ENCODE measurements around the gene SNAP47.
A peak's percentile ranks its signal among the peaks of the same experiment; 100 is the strongest.

- TF ChIP-seq TAF1 (IDR thresholded peaks at IDR 0.05; ENCODE audit: borderline replicate concordance, insufficient read depth, low read length), result no peak
- no peak for TF ChIP-seq POLR2AphosphoS5 (IDR thresholded peaks at IDR 0.05; ENCODE audit: low read depth, low read length)
- TF ChIP-seq SIN3A (IDR thresholded peaks at IDR 0.05; ENCODE audit: borderline replicate concordance, insufficient read depth, low read length), result no peak
- no peak for TF ChIP-seq REST (IDR thresholded peaks at IDR 0.05; ENCODE audit: insufficient read depth in 1 of 2, low read depth in 2 of 2, low read length in 2 of 2)
- TF ChIP-seq FOXP2 (optimal IDR thresholded peaks at IDR 0.05; ENCODE audit: borderline replicate concordance, extremely low read depth, extremely low read length, insufficient read depth), result peak; percentile 57
These were observed 52.5 kb downstream of the SNAP47 start for GRCh38 chr1:227787513-227788270.

Measured in PFSK-1 (cell line).